Bone marrow (tissue), 2 donors: Measurements from ENCODE around the gene TNIK.

ENCODE experiments used
- DNase-seq, 2 donors: peaks; one replicate each; lab custom pipeline; 2025; lab: John Stamatoyannopoulos, UW

The TNIK gene

GRCh38 chr3:171088964-171089754, 371.0 kb downstream of the TNIK start:
- no peak for DNase-seq

- DNase-seq = no peak
Observed at GRCh38 chr3:171088496-171088895, 371.7 kb downstream of the TNIK start.

DNA sequence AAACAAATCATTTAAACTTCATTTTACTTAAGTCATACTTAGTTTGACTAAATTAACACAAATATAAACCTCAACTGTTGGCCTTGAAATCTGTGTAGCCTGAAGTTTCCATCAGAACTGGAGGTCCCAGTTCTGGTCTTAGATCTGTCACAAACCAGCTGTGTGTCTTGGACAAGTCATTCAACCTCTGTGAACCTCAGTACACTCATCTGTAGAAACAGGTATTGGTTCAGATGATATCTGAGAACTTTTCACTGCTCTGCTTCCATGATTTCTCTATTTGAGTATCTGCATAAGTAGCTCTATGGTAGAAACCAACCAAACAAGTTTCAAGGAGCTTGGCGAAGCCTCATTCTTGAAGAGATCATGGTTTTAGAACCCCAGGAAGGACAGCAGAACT, 373.3 kb downstream of the TNIK start:
- DNase-seq = no peak

GRCh38 chr3:171077261-171077660, 382.9 kb downstream of the TNIK start:
- no peak for DNase-seq

- DNase-seq = no peak
Observed at GRCh38 chr3:171072432-171072831, 387.8 kb downstream of the TNIK start.

DNA sequence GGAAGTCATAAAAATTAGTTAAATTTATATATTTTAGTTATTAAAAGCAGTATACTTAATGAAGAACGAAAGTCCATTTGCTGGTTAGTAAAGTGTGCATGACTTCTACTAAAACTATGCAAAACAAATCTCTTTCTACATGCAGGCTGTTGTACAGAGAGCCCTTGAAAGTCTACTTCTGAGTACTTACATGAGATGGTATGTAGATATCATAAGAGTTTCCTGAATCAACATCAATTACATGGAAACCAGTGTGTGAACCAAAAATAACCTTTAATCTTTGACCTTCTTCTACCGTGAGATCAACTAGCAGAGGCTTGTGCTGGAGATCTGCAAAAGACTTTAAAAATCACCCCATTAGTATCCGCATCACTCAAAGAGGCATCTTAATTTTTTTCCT, 391.5 kb downstream of the TNIK start:
- DNase-seq = no peak

DNA sequence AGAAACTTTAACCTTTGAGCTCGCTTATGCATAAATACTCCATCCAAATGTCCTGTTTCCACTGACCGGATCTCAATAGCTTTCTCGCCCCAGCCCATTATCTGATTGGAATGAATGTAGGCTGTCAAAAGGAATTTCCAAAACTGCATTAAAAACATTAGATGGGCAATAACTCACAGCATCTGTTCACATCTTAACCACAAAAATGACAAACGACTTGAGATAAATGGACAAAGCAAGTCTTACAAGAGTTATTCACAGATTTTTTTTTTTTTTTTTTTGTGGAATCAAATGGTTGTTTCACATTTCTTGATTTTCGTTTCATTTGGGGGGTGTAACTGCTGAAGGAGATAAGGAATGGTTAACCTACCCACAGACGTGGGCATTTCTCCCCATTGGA, 394.0 kb downstream of the TNIK start:
- no peak for DNase-seq

- no peak for DNase-seq
Observed at GRCh38 chr3:171065732-171066131, 394.5 kb downstream of the TNIK start.

- DNase-seq = no peak
Observed at GRCh38 chr3:171064461-171064860, 395.7 kb downstream of the TNIK start.

DNA sequence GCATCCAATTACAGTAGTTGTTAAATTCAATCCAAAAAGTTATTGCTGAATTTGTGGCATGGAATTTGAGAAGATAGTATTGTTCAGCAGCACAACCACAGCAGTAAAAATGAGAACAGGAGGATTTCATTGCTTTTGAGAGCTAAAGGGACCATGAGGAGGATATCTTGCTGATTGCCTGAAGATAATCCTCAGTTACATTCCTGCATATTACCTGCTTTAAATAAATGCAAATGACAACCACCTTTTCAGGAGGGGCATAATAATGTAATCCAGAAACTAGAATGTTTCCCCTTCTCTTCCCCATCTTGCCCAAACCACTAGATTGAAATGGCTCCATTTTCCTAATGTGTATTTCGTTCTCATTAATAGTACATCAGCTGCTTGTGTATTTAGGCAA, 398.5 kb downstream of the TNIK start:
- DNase-seq = no peak

DNA sequence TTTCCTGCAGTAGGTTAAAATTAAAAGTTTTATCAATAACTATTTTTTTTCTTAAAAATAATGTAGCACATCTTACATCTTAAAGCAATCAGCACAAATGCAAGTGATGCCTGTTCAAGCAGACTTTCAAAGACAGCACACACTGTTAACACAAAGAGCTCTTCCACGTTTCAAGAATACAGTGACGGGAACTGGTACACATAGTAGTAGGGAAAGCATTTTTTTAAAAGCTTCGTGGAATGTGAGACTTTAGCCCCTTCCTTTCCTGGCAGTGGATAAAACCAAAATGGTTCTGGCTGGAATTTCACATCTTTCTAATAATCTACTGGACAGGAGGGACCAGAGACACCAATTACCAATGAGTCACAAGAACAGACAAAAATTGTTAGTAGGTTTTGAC, 400.2 kb downstream of the TNIK start:
- DNase-seq = no peak

- no peak for DNase-seq
Observed at GRCh38 chr3:171058873-171059603, 401.2 kb downstream of the TNIK start.

- no peak for DNase-seq
Observed at GRCh38 chr3:171058058-171058457, 402.1 kb downstream of the TNIK start.

DNA sequence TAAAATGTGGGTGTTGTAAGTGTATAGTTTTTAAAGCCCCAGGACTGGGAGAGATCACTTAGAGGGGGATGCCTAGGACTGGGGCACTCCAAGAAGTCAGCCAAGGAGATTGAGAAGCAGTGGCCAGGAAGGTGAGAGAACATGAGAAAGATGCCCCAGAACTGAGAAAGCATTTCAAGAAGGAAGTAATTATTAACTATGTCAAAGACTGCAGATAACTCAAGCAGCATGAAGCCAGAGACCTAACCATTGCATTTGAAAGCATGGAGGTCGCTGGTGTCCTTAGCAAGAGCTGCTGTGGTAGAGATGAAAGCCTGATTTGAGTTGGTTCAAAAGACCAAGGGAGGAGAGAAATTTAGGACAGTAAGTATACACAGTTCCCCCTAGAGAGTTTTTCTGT, 403.1 kb downstream of the TNIK start:
- DNase-seq = no peak

DNA sequence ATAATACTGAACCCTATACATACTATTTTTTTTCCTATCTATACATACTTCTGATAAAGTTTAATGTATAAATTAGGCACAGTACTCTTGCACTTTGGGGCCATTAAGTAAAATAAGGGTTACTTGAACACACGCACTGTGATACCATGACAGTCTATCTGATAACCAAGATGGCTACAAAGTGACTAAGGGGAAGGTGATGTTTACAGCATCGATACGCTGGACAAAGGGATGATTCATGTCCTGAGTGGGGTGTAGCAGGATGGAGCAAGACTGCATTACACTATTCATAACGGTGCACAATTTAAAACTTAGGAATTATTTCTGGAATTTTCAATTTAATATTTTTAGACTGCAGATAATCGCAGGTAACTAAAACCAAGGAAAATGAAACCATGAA, 403.7 kb downstream of the TNIK start:
- DNase-seq = no peak

- DNase-seq = no peak
Observed at GRCh38 chr3:171055336-171056178, 404.6 kb downstream of the TNIK start.

DNA sequence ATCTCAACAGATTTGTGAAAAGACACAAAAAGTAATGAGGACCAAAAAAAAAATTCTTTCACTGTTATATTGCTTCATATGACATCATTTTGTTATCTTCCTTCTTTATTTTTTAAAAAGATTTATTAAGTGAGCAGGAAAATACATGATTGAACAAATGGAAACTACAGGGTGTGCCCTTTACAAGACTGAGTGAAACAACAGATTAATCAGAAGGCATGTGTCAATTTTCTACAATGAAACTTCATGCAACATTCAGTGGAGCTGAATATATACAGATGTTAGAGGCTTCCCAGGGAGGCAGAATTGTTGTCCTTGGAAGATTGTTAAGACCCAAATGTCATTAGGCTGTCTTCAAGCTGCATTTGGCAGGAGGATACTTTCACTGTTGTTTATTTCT, 405.3 kb downstream of the TNIK start:
- DNase-seq = no peak

DNA sequence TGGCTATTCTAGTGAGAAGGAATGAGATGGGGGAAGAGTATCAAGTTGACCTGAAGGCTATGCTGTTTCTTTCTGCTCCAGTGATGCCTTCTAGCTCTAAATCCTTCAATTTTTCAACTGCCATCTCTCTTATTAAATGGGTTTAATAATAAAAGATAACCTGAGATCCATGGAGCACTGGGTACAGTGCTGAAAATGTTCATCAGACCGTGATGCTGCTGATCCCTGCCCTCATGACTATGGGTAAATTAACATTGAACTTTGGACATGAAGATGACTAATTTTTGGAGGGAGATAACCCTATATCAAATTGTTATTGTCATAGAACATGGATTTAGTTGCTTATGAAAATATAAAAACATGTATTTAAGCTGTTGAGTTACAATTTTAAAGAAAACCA, 406.0 kb downstream of the TNIK start:
- no peak for DNase-seq

DNA sequence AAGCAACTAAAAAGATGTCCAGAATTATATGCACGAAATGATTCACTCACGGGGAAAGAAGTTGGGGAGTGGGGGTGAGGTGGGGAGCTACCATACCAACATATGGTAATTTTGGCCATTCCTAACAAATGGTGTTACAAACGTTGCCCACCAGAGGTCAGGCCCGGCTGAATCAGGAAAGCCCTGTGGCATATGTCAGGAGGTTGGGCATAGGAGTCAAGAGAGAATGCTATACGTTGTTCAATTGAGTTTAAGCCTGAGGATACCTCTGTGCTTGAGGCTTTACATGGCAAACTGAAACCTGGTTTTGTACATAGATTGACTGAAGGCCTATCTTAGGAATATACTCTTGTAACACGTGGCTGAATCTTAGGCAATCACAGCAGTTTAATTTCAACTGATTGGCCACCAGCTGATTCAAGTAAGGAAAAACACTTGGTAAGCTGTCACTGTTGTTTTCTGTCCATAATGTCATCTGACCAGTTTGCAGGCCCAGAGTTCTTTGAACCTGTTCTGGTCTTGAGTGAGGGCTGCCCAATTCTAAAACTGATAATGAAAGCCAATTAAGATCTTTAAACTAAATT, 410.3 kb downstream of the TNIK start:
- DNase-seq = peak in 1 of 2 donors; percentile 30

GRCh38 chr3:171046760-171047159, 413.4 kb downstream of the TNIK start:
- DNase-seq = no peak

- DNase-seq = no peak
Observed at GRCh38 chr3:171044835-171045793, 415.1 kb downstream of the TNIK start.
